ENCODE results near the gene KIF2C.
"Not testable (repeated sequence)": the region's sequence is repeated elsewhere in the genome, so short reads cannot be mapped to it uniquely, and the experiment has no call there.

Gene KIF2C

GRCh38 chr1:44719318-44719717 lies 20.3 kb upstream of the KIF2C start:
- no peak for DNase-seq (ENCODE audit: low read depth)

DNA sequence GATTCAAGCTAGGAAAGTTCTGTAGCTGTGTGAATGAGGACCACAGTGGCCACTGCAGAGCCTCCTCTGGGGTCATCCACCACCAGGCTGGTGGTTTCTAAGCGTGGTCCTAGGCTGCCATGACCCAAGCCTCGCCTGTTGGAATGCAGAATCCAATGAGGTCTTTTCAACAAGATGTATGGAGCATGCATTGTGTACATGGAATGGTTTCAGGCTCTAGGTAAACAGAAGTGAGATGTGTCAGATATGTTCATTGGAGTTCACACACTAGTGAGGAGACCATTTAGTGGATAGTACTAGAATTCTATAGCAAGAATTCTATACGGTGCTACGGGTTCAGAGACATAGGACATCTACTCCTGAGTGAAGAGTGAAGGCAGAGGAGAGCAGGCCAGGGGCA lies 19.4 kb upstream of the KIF2C start:
- no peak for DNase-seq (ENCODE audit: low read depth)

DNA sequence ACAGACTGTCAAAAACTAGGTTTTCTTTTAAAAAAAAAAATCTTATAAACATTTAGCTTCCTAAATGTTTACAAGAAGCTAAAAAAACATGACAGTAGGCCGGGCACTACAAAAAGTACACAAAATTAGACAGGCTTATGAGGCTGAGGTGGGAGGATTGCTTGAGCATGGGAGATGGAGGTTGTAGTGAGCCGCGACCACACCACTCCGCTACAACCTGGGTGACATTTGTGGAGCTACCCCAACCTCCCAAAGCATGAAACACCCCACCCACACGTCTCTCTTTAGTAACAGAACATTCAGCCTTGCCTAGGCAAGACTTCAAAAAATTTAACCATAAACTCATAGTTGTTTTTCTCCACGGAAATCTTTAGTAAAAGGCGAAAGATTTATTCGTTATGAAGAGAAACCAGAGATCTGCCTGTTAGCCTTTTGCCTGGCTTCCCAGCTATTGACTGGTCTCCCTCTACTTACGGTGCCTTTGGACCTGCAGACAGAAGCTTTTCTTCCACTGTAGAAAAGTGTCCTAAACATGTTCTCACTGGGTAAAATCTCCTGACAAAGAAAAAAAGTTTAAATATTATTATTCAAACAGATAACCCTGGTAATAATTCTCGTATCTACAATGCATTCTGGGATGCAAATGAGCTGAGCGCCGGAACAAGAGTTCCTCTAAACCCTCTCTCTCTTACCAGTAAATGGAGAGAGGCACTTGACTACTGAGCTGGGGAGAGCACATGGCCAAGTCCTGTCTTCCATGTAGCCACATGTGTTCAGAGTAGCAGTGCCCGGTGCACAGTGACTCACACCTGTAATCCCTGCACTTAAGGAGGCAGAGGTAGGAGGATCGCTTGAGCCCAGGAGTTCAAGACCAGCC lies 17.9 kb upstream of the KIF2C start:
- DNase-seq (ENCODE audit: low read depth), result peak; percentile 85

DNA sequence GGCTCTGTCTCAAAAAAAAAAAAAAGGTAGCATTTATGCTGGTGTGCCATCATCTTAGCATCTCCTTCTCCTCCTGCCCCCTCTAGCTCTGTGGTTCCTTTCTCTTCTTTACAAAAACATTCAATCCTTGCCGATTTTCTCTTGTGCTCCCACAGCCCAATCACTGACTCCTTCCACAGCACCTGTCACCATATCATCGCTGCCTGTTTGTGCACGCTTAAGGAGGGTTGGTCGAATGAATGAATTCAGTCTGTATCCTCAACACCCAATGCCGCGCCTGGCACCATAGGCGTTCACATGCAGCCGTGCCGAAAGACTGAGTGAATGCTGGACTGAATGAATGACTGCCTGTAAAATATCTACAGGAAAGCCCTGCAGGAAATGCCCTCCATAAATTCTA lies 16.6 kb upstream of the KIF2C start:
- DNase-seq (ENCODE audit: low read depth), result no peak

GRCh38 chr1:44723496-44724295 lies 15.9 kb upstream of the KIF2C start:
- no peak for DNase-seq (ENCODE audit: low read depth)

DNA sequence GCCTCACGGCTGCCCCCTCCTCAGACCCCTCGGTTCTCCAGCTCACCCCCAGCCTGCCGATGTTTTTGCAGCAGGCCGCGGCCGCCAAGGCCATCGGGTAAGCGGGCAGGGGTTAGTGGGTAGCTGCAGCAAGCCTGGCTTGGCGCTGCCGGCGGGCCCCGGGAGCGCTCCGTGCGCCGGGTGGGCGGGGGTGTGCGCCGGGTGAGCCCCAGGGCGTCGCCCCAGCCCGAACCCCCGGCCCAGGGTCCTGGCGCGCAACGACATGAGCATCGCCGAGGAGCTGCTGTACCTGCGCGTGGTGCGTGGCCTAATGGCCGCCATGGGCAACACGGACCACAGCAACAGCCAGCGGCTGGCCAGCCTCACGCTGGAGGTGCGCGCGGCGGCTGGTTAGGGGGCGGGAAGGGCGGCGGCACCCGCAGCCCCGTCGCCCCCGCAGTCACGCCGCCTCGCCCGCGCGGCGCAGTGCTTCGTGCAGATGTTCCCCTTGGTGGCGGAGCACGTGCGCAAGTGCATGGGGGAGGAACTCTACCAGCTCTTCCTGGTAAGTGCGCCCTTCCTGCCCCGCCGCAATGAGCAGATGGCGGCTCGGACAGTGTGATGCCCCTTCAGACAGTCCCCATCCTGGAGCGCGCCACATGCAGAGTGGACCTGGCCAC lies 15.2 kb upstream of the KIF2C start:
- DNase-seq (ENCODE audit: low read depth), result no peak

GRCh38 chr1:44724955-44725698 lies 14.5 kb upstream of the KIF2C start:
- no peak for DNase-seq (ENCODE audit: low read depth)

DNA sequence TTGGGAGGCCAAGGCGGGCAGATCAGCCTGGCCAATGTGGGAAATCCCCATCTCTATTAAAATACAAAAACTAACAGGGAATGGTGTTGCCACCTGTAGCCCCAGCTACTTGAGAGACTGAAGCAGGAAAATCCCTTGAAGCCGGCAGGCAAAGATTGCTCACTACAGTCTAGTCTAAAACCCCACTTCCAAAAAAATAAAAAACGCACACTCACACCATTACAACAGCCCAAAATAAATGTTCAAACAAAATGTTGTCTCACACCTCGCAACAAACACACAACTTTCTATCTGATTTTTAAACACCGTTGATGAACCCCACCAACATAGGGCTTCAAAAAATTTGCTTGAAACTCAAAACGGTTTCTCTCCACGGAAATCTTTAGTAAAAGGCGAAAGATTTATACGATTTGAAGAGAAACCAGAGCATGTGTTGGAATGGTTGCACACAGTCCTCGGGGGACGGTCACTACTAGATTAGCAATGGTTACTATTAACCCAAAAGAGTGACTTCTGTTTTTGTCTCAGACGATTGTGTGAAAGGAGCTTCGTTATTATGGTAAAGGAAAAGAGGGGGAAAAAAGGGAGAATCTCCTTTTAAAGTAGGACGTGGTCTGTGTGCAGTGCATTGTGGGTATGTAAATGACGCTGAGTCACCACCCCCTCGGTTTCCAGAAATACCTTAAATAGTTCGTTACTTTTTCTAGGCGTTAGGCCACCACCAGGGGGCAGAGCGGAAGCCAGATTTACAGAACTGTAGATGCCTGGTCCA lies 8.7 kb upstream of the KIF2C start, which contains the start of gene RNU5D-1:
RNU5D-1 (minus strand) TSS at position 430 of the 772 bp plus-strand sequence.
- peak; percentile 94 for DNase-seq (ENCODE audit: low read depth)

DNA sequence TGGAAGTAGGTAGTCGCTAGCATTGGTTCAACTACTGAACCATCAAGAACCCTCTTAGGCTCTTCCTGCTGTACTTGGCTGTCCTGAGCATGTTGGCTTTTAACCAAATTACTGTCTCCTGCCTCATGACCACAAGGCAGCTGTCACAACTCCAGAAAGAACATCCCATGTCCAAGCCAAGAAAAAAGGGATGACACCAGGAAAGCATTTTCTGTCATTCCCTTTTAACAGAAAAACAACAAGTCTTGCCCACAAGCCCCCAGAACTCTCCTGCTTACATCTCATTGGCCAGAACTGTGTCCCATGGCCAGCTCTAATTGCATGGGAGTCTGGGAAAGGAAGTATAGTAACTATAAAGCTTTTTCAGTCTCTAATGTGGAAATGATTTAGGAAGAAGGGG lies 6.3 kb upstream of the KIF2C start:
- DNase-seq (ENCODE audit: low read depth), result no peak

DNA sequence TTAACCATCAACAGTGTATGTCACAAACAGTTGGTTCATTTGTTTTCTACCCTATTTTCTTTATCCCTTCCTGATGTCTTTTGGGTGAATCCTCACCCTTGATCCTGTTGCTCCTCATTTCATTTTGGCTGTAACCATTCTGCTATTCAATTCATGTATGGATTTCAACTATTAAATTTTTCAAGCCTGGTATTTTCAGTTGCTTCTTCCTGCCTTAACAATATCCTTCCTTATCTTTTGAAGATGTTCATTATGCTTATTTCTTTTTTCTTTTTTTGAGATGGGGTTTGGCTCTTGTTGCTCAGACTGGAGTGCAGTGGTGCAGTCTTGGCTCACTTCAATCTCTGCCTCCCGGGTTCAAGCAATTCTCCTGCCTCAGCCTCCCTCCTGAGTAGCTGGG lies 5.9 kb upstream of the KIF2C start:
- no peak for DNase-seq (ENCODE audit: low read depth)

GRCh38 chr1:44735992-44736391 lies 3.6 kb upstream of the KIF2C start:
- no peak for DNase-seq (ENCODE audit: low read depth)

GRCh38 chr1:44738953-44739306 lies 707 bp upstream of the KIF2C start:
- not testable (repeated sequence) for DNase-seq (ENCODE audit: low read depth)

- DNase-seq (ENCODE audit: low read depth), result no peak
These were observed 561 bp downstream of the KIF2C start for GRCh38 chr1:44740179-44740617.

- no peak for DNase-seq (ENCODE audit: low read depth)
These were observed 3.6 kb downstream of the KIF2C start for GRCh38 chr1:44743211-44743610.

- no peak for DNase-seq (ENCODE audit: low read depth)
These were observed 8.2 kb downstream of the KIF2C start for GRCh38 chr1:44747878-44748277.

DNA sequence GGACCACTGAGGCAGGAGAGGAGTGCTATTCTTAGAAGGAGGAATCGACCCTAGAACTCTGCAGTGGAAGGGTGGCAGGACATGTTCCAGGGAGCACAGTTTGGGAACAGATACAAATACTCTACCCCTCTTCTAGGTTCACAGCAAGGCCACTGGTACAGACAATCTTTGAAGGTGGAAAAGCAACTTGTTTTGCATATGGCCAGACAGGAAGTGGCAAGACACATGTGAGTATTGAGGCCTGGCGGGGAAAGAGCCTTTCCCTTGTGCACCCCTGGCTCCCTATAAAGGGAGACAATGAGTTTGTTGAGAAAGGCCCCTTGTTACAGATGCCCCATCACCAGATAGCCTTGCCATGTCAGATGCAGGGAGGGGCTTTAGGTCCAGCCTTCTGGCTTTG lies 17.8 kb downstream of the KIF2C start:
- DNase-seq (ENCODE audit: low read depth), result no peak

GRCh38 chr1:44759077-44759476 lies 19.4 kb downstream of the KIF2C start:
- DNase-seq (ENCODE audit: low read depth), result no peak

DNA sequence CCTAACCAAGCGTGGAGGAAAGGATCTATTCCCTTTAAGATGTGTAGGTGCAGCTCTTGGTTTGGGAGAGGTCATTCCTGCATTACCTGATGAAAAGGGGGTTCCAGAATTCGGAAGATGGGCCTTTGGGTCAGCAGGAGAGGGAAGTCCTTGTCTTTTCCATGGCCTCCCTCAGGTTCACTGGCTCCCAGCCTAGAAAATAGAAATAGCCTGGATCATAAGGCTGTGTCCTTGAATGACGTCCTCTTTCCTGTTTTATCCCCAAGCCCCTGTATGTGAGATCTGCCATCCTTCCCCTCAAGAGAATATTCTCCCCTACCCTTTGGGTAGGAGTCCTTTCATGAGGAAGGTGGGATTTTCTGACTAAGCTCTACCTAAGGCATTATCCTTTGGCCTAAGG lies 21.2 kb downstream of the KIF2C start:
- DNase-seq (ENCODE audit: low read depth), result no peak

DNA sequence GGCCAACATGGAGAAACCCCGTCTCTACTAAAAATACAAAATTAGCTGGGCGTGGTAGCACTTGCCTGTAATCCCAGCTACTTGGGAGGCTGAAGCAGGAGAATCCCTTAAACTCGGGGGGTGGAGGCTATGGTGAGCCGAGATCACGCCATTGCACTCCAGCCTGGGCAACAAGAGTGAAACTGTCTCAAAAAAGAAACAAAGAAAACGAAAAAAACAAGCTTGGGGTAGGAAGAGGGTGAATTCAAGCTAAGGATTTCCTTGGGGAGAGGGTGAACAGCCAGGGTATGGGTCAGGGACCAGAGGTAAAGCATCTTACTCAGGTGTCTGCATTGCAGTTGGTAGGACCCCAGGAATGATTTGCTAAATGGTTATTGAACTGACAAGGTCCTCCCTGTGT lies 26.8 kb downstream of the KIF2C start:
- not testable (repeated sequence) for DNase-seq (ENCODE audit: low read depth)

GRCh38 chr1:44775078-44775929 lies 35.7 kb downstream of the KIF2C start, which contains the start of gene RPS8:
TSS of gene RPS8 (plus strand) at chr1:44775540. CDS start at chr1:44775597, 57 bp downstream.
- DNase-seq (ENCODE audit: low read depth), result peak; percentile 67
